T-cell (primary cell): Measurements from ENCODE around the gene E2F1. TPM values are rescaled to one million over a fixed set of nuclear protein-coding genes. Genes with fewer than 3 reads are reported as not detected.

Experiments used
- ATAC-seq, 4 experiments: fragments of 200-7000 bp in 3 of 4; fragments of 150-1000 bp in 1 of 4; cut with Tn5 transposase; replicated peaks in 1 of 4; 1 replicate in 3 of 4; 2 replicates in 1 of 4; pipeline ENCODE4 v1.10.0; 2021; ENCODE audit warnings: moderate library complexity in 3 of 4, mild to moderate bottlenecking in 2 of 4, moderate number of reproducible peaks in 1 of 4
- CTCF ChIA-PET, 2 donors: fragments of 300-600 bp; sonication (Branson Sonifier 250); formaldehyde crosslinking; loops; one replicate each; lab custom pipeline; 2022; ENCODE audit warnings: antibody characterized with exemption in 2 of 2; lab: Charles Lee
- POLR2A ChIA-PET, 2 donors: fragments of 300-600 bp; sonication (Branson Sonifier 250); formaldehyde crosslinking; loops; one replicate each; lab custom pipeline; 2022; ENCODE audit warnings: antibody characterized with exemption in 2 of 2; lab: Charles Lee
- DNase-seq, 35 experiments: peaks; one replicate each; pipeline versions ENCODE4 v3.0.0 to v3.0.0-alpha.2; 2013 to 2023
- H3K27ac ChIP-seq: one replicate; pipeline ENCODE4 v1.5.1; 2013; ENCODE audit warnings: low read length
- H3K27me3 ChIP-seq, 2 experiments: replicated peaks in 1 of 2; 1 replicate in 1 of 2; 2 replicates in 1 of 2; pipeline versions ENCODE4 v1.6.1 to v1.7.0; 2013; ENCODE audit warnings: low read length in 1 of 2, mixed read lengths in 1 of 2; ENCODE audit not compliant: control insufficient read depth in 2 of 2, insufficient read depth in 2 of 2; ENCODE audit errors: extremely low read depth in 1 of 2
- H3K36me3 ChIP-seq, 2 donors: 1 replicate in 1 of 2; 2 replicates in 1 of 2; pipeline versions ENCODE4 v1.6.1 to v1.7.0; 2013; ENCODE audit warnings: low read length in 1 of 2; ENCODE audit not compliant: control insufficient read depth in 2 of 2, insufficient read depth in 1 of 2; ENCODE audit errors: extremely low read depth in 1 of 2
- H3K4me1 ChIP-seq, 2 experiments: 1 replicate in 1 of 2; 2 replicates in 1 of 2; pipeline versions ENCODE4 v1.6.1 to v1.7.0; 2013; ENCODE audit warnings: low read length in 2 of 2, mixed read lengths in 1 of 2; ENCODE audit not compliant: insufficient read depth in 2 of 2, control insufficient read depth in 1 of 2; ENCODE audit errors: extremely low read depth in 1 of 2
- H3K4me3 ChIP-seq, 2 donors: 1 replicate in 1 of 2; 2 replicates in 1 of 2; pipeline versions ENCODE4 v1.5.1 to v1.7.0; 2013; ENCODE audit warnings: mild to moderate bottlenecking in 2 of 2, low read length in 1 of 2, moderate library complexity in 1 of 2; ENCODE audit not compliant: control insufficient read depth in 1 of 2; ENCODE audit errors: extremely low read depth in 1 of 2
- H3K9me3 ChIP-seq: 2 replicates; pipeline ENCODE4 v1.7.0; 2013
- H3K27ac Mint-ChIP-seq, 2 donors: one replicate each; pipeline ENCODE4 v1.8.0; 2020 to 2021; ENCODE audit warnings: mild to moderate bottlenecking in 2 of 2, mixed read lengths in 2 of 2
- H3K27me3 Mint-ChIP-seq, 2 donors: one replicate each; pipeline ENCODE4 v1.8.0; 2021 to 2022; ENCODE audit warnings: mixed read lengths in 2 of 2
- H3K36me3 Mint-ChIP-seq: one replicate; pipeline ENCODE4 v1.8.0; 2021; ENCODE audit warnings: mixed read lengths
- H3K4me1 Mint-ChIP-seq, 3 donors: one replicate each; pipeline ENCODE4 v1.8.0; 2020 to 2022; ENCODE audit warnings: mixed read lengths in 3 of 3, mild to moderate bottlenecking in 1 of 3
- H3K4me3 Mint-ChIP-seq, 3 donors: one replicate each; pipeline ENCODE4 v1.8.0; 2020 to 2022; ENCODE audit warnings: mild to moderate bottlenecking in 3 of 3, mixed read lengths in 3 of 3, moderate library complexity in 3 of 3
- H3K9me3 Mint-ChIP-seq, 3 donors: one replicate each; pipeline ENCODE4 v1.8.0; 2020 to 2022; ENCODE audit warnings: mixed read lengths in 3 of 3
- WGBS: methylation state at CpG from one replicate; pipeline ENCODE4 v1.1.5; 2013; ENCODE audit warnings: missing lambda C conversion rate; ENCODE audit not compliant: insufficient coverage; 5-methylcytosine and 5-hydroxymethylcytosine counted together
- total RNA-seq, 35 experiments: library from RNA in 6 of 35; stranded (reverse) in 6 of 35; fragments of 120-200 nt in 1 of 35; gene quantifications; one replicate each; pipeline versions ENCODE4 v1.2.1 to v1.2.4 and lab custom pipeline; 2013 to 2026

Gene E2F1
- total RNA-seq, 5 donors from 2014 or later (not counting 1 experiment from before 2014, with no cell fraction given) = 1.8 to 7.4 (median 4.6) TPM

DNA sequence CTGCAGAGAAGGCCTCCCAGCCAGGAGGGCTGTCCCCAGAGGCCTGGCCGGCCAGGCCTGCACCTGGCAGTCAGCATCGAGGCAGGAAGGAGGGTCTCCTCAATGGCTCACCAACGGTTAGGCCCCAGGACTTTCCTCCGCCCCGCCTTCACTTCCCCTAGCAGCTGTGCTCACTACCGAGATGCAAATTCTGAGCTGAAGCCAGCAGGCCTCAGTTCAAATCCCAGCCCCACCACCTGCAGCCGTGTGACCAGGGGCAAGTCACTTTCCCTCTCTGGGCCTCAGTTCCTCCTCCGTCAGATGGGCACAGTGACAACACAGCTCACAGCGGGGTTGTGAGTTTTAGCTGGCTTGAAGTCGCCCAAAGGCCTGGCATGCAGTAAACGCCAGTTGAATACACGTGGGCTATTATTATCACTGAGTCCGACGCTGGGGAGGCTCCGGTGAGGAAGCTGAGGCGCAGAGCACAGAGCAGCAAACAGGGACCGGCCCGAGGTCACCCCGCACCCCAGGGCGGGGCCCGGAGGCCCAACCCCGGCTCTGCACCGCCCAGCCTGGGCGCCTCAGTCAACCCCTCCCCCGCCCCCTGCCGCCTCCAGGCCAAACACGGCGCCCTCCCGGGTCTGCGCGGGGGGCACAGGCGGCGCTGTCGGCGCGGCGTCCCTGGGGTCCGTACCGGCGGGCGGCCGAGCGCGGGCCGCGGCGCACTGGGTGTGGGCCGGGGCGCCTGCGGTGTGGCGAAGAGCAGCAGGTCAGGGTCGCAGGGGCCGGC is 671 bp downstream of the E2F1 start:
- H3K27ac ChIP-seq = no peak overlapping the region

DNA sequence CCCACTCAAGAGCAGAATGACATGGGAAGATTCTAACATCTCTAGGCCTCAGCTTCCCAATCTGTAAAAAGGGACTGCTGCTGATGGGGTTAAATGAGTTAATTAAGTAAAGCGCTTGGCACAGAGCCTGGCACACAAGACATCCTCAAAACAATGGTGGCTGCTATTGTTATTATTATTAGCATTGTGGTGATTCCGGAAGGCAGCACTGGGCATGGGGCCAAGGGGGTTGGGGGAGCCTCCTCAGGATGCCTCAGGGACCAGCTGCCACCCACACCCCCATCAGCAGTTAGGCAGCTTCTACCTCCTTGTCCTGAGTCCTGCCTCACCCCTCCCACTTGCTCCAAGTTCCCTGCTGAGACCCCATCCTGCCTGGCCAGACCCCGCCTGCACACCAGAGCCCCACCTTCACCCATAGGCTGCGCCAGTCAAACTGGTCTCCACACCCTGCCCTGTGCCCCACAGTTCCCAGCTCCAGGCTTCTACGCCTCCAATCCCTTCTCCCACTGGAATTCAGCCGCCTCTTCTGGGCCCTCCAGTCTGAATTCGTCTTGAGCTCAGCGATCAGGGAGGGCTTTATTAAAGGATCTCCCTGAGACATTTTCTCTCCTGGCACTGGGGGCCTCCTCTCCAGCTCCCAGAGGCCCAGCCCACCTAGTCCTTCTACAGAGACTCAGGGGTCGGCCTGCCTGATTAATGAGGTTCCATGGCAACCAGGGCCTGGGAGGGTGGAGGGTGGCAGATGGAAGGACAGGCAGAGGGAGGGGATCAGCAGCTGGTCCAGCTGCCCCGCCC is 1.5 kb downstream of the E2F1 start:
- H3K27ac ChIP-seq = no peak overlapping the region
- H3K4me1 ChIP-seq = peaks cover 29 to 37% of the 10 kb centered on the region in 2 experiments
- no peaks in the 10 kb centered on the region for H3K36me3 Mint-ChIP-seq
- ATAC-seq (no peak), DNase-seq (no peak)
- ChIA-PET POLR2A (no interaction called here), CTCF (no interaction called here)
- peaks cover 26 to 53% (median 49%) of the 10 kb centered on the region in 3 donors for H3K4me1 Mint-ChIP-seq
- WGBS = 67% methylated on average over 5 of the region's 10 CpGs
- H3K4me3 Mint-ChIP-seq = peak overlapping the region; percentile 52 to 76 (median 64)
- no peaks in the 10 kb centered on the region for H3K27me3 Mint-ChIP-seq
- no peaks in the 10 kb centered on the region for H3K36me3 ChIP-seq
- H3K27me3 ChIP-seq = no peaks in the 10 kb centered on the region
- no peaks in the 10 kb centered on the region for H3K9me3 Mint-ChIP-seq
- H3K27ac Mint-ChIP-seq = peak overlapping the region; percentile 39
- H3K4me3 ChIP-seq = no peak overlapping the region
- H3K9me3 ChIP-seq = no peaks in the 10 kb centered on the region

More for the DNA sequence above, 671 bp downstream of the E2F1 start:
- Histone ChIP-seq H3K9me3 (no peaks in the 10 kb centered on the region), H3K4me1 (peaks cover 29 to 36% of the 10 kb centered on the region in 2 experiments), H3K36me3 (no peaks in the 10 kb centered on the region), H3K27me3 (no peaks in the 10 kb centered on the region), H3K4me3 (peak overlapping the region; percentile 7 to 32)
- ChIA-PET POLR2A (no interaction called here), CTCF (no interaction called here)
- no peaks in the 10 kb centered on the region for H3K36me3 Mint-ChIP-seq
- 1% methylated on average over 53 of the region's 53 CpGs for WGBS
- H3K4me3 Mint-ChIP-seq = peak overlapping the region; percentile 52 to 76 (median 64)
- peak; percentile 11 to 34 (median 12) for ATAC-seq
- H3K27ac Mint-ChIP-seq = peak overlapping the region; percentile 31 to 48
- no peaks in the 10 kb centered on the region for H3K9me3 Mint-ChIP-seq
- no peaks in the 10 kb centered on the region for H3K27me3 Mint-ChIP-seq
- DNase-seq = peak in 6 of 35 experiments; percentile 15 to 48 (median 20)
- H3K4me1 Mint-ChIP-seq = peaks cover 30 to 57% (median 49%) of the 10 kb centered on the region in 3 donors

DNA sequence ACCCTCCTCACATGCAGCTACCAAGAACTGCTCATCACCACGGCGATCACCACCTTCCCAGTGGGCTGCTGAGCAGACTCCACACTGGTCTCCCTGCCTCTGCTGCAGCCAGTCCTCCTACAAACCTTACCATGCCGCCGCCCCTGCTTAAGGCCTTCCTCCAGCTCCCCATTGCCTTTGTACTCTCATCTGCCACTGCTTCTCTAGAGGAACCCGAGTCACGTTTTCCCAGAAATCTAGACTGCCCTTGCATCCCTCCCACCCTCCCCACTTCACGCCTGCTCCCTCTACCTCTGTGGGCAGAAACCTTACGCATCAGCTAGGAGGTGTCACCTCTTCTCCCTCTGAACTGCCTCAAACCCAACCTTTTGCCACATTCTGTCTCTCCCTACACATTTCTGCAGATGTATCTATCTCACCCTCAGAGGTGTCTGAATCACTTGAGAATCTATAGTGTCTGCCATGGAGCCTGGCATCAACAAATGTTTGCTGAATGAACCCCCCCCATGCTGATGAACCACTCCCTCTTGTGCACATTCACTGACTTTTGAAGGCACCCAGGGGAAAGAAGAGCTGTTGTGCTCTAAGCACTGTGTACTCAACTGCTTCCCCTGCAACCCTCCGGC is 4.3 kb downstream of the E2F1 start:
- Mint-ChIP-seq H3K27ac (peak overlapping the region in 1 of 2 donors; percentile 70), H3K4me3 (no peak overlapping the region)
- WGBS = 55% methylated on average over 7 of the region's 9 CpGs

DNA sequence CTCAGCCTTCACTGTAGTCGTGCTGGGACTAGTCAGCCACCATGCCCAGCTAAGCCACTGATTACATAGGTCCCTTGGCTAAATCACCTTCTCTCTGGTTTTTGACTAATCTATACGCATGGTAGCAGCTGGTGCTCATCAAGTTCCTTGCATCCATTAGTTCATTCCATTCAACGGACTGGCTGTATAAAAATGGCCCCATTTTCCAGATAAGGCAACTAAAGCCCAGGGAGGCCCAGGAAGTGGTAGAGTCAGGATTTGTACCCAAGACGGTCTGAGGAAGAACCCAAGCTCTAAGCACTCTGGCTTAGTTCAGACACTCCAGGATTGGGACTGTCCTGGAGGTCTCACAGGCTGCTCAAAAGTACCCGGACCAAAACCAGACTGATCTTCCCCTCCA is 4.9 kb downstream of the E2F1 start:
- Histone ChIP-seq H3K27me3 (no peaks in the 10 kb centered on the region), H3K4me1 (peaks cover 25 to 47% of the 10 kb centered on the region in 2 experiments), H3K9me3 (no peaks in the 10 kb centered on the region), H3K36me3 (no peaks in the 10 kb centered on the region), H3K4me3 (no peak overlapping the region), H3K27ac (no peak overlapping the region)
- peak overlapping the region in 1 of 2 donors; percentile 70 for H3K27ac Mint-ChIP-seq
- ATAC-seq (no peak), DNase-seq (no peak)
- H3K4me3 Mint-ChIP-seq = no peak overlapping the region
- no peaks in the 10 kb centered on the region for H3K36me3 Mint-ChIP-seq
- H3K27me3 Mint-ChIP-seq = no peaks in the 10 kb centered on the region
- H3K9me3 Mint-ChIP-seq = no peaks in the 10 kb centered on the region
- peaks cover 31 to 55% (median 47%) of the 10 kb centered on the region in 3 donors for H3K4me1 Mint-ChIP-seq
- ChIA-PET POLR2A (no interaction called here), CTCF (no interaction called here)
- WGBS = 85% methylated on average over 3 of the region's 5 CpGs

More for the DNA sequence above, 4.3 kb downstream of the E2F1 start:
- H3K27me3 Mint-ChIP-seq = no peaks in the 10 kb centered on the region
- H3K9me3 Mint-ChIP-seq = no peaks in the 10 kb centered on the region
- H3K36me3 Mint-ChIP-seq = no peaks in the 10 kb centered on the region
- DNase-seq (no peak), ATAC-seq (no peak)
- H3K27me3 ChIP-seq = no peaks in the 10 kb centered on the region
- no peak overlapping the region for H3K27ac ChIP-seq
- ChIA-PET POLR2A (no interaction called here), CTCF (no interaction called here)
- no peaks in the 10 kb centered on the region for H3K9me3 ChIP-seq
- H3K36me3 ChIP-seq = no peaks in the 10 kb centered on the region
- H3K4me3 ChIP-seq = no peak overlapping the region
- H3K4me1 ChIP-seq = peaks cover 28 to 51% of the 10 kb centered on the region in 2 experiments
- H3K4me1 Mint-ChIP-seq = peaks cover 36 to 56% (median 50%) of the 10 kb centered on the region in 3 donors

DNA sequence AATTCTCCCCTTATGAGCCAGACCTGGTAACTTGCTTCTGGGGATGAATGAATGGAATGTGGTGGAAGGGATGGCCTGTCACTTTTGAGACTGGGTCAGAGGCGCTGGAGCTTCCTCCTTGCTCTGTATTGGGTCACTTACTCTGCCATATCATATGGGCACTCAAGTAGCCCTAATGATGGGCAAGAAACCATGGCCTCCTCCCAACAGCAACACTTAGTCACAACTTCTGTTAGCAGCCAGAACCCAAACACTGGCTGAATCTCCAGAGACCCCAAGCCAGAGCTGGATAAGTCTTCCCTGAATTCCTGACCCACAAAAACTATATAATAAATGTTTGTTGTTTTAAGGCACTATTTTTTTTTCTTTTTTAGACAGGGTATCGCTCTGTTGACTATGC is 5.5 kb downstream of the E2F1 start:
- Mint-ChIP-seq H3K36me3 (no peaks in the 10 kb centered on the region), H3K4me3 (no peak overlapping the region), H3K9me3 (no peaks in the 10 kb centered on the region)

More for the DNA sequence above, 5.5 kb downstream of the E2F1 start:
- WGBS = 100% methylated on average over 1 of the region's 2 CpGs
- H3K27me3 Mint-ChIP-seq = no peaks in the 10 kb centered on the region
- CTCF ChIA-PET = no interaction called here
- ATAC-seq (no peak), DNase-seq (no peak)
- no peak overlapping the region for H3K4me3 ChIP-seq
- POLR2A ChIA-PET = interaction anchor here in 1 of 2 donors (0.6 kb wide), 1 partner anchor 943 kb away, joined by 4 read pairs; no protein-coding TSS in a partner anchor
- H3K36me3 ChIP-seq = no peaks in the 10 kb centered on the region
- H3K4me1 Mint-ChIP-seq = peaks cover 31 to 55% (median 47%) of the 10 kb centered on the region in 3 donors
- peak overlapping the region; percentile 46 to 71 for H3K27ac Mint-ChIP-seq
- no peaks in the 10 kb centered on the region for H3K9me3 ChIP-seq
- no peaks in the 10 kb centered on the region for H3K27me3 ChIP-seq
- H3K27ac ChIP-seq = no peak overlapping the region
- H3K4me1 ChIP-seq = peaks cover 25 to 47% of the 10 kb centered on the region in 2 experiments
